NCI-H1930 (cell line): ENCODE results near the gene HSPA12A.
"Not testable (repeated sequence)": the region's sequence is repeated elsewhere in the genome, so short reads cannot be mapped to it uniquely, and the experiment has no call there.

ENCODE experiments used
- DNase-seq, 2 experiments: peaks; one replicate each; lab custom pipeline; 2025; lab: John Stamatoyannopoulos, UW

Gene HSPA12A

GRCh38 chr10:116715341-116715740, 27.0 kb downstream of the HSPA12A start:
- DNase-seq: no peak

GRCh38 chr10:116713846-116714245, 28.5 kb downstream of the HSPA12A start:
- no peak for DNase-seq

DNA sequence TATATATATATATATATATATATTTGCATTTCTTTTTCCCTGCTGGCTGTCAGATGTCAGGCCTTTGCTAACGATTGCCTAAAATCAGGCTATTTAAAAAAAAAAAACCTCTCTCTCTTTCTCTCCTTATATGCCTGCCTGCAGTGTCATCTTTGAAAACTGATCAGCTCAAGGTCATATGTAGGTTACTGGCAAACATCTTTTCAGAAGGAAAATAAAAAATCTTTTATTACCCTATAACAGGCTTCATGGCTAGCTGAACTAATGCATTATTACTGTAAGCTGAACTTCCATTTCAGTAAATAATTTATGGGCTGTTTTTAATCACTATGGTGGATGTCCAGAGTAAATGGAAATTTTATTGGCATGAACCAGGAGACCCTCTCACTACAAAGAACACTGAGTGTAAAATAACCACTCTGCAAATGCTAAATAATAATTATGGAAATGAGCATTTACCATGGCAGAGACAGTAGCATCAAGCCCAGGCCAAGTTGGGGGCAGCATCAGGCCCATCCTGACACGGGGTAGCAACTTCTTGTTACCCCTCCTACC, 29.3 kb downstream of the HSPA12A start:
- no peak for DNase-seq

- no peak for DNase-seq
Measured at GRCh38 chr10:116712519-116712918, 29.8 kb downstream of the HSPA12A start.

DNA sequence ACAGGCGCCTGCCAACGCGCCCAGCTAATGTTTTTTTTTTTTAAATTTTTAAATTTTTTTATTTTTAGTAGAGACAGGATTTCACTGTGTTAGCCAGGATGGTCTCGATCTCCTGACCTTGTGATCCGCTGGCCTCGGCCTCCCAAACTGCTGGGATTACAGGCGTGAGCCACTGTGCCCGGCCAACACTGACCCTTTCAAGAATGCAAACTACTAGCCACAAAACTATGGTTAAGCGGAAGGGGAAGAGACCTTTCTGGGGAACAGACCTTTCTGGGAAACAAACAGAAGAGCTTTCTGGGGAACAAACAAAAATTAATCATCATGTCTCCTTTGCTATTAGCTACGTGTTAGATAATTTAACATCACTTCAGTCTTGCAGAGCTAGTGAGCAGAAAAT, 30.6 kb downstream of the HSPA12A start:
- DNase-seq: not testable (repeated sequence)

- DNase-seq: no peak
Measured at GRCh38 chr10:116710076-116710475, 32.3 kb downstream of the HSPA12A start.

GRCh38 chr10:116708877-116709276, 33.5 kb downstream of the HSPA12A start:
- DNase-seq: no peak

DNA sequence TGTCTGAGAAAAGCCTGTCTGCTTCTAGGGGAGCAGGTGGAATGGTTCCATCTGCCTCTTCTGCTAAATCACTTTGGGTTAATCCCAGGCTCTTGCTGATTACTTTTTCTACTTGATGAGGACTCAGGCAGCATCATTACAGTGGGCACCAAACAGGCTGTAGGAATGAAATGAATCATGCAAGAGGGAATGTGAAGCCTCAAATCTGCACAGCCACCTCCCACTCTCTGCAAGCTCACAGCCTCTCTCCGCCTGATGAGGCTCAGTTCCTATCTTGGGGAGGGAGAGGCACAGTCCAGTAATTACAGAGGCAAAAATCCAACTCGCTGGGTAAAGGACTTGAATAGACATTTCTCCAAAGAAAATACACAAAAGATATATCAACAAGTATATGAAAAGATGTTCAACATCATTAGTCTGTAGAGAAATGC, 34.0 kb downstream of the HSPA12A start:
- no peak for DNase-seq

GRCh38 chr10:116707981-116708380, 34.4 kb downstream of the HSPA12A start:
- no peak for DNase-seq

- no peak for DNase-seq
Measured at GRCh38 chr10:116706281-116706680, 36.1 kb downstream of the HSPA12A start.

DNA sequence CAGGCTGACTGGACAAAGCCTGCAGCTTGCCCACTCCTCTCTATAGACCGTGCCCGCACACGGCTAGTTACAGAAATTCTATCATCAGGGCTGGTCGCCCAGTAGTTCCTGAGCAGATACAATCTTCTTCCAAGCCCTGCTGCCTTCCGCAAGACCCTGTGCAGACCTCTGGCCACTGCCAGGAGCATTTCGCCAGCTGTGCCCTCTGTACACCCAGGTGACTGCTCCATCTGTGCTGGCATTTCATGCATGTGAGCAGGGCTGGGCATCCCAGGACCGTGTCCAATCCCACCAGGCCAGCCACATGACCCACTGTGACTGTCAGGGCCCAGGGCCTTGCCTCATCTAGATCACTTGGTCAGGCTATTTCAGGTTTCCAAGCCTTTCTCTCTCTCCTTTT, 36.9 kb downstream of the HSPA12A start:
- DNase-seq: no peak

DNA sequence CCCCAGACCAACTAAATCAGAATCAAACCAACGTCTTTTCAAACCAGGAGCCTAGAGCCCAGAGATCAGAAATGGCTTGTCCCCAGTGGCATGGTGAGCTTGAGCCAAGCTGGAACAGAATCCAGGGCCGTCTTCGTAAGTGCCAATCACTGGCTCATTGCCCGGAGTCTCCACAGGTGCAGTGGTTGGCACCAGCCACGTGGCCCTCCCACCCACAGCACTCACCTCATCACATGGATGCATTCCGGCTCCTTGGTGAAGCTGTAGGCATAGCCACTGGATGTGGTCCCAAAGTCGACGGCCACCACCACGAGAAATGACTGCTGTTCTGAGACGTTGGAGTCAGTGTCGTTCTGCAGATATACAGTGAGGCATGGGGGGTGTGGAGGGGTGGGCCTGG, 37.4 kb downstream of the HSPA12A start:
- no peak for DNase-seq

DNA sequence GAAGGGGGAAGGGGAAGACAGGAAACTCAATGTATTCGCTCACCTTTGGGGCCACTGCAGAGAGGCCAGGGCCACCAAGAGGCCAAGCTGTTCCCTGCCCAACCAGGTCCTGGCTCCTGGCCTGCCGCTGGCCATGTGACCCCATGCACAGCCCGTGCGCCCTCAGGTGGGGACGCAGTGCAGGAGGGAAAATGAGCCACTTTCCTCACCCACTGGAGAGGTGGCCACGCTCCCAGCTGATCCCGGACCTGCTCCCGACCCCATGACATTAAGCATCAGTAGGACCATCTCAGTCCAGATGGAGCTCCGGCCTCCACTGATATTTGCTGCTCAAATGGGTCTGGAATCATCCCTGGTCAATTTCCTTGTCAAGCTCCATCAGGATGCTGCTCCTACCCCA, 40.2 kb downstream of the HSPA12A start:
- DNase-seq: no peak

DNA sequence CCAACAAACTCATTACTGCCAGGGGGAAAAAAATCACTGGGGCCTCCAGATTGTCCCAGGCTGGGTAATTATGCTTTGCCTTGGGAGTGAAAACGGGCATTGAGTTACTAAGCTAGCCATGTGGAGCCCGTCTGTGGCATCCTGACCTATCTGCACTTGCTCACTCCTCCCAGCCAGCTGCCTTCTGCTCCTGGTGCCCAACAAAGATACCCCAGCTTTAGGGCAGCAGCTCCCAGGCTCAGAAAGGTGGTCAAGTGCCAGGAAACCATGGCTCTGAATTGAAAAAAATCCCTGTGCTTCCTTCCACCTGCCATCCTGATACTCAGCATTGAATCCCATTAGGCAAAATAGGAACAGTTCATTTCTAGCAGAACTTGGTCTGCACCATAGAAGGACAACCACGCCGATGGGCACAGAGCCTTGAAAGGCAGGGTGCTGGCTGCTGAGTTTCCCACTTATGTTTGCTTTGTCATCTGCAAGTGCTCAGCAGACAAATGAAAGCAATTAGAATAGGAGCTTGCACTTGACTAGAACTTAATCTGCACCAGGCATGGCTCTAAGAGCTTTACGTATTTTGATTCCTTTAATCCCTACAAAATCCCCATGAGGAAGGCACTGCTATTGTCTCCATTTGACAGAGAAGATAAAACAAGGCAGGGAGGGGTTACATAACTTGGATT, 42.8 kb downstream of the HSPA12A start:
- DNase-seq: no peak

- DNase-seq: no peak
Measured at GRCh38 chr10:116699049-116699448, 43.3 kb downstream of the HSPA12A start.

GRCh38 chr10:116698364-116698763, 44.0 kb downstream of the HSPA12A start:
- no peak for DNase-seq

GRCh38 chr10:116697816-116698215, 44.5 kb downstream of the HSPA12A start:
- no peak for DNase-seq

DNA sequence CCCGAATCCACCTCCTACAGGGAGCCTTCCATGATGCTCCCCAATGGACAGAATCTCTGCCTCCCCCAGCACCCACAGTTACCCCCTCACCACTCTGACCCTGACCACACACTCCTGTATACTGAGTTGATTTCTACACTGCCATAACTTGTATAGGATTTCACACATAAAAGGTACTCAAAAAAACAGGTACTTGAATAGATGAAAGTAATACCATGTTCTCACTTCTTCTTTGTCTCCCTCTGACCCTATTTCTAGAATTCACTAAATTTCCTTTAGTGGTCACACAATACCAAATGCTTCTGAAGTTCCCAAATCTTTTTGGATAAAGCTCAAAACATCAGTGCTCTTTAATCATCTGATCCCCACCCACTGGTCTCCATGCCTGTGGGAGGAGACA, 45.4 kb downstream of the HSPA12A start:
- no peak for DNase-seq

- DNase-seq: no peak
Measured at GRCh38 chr10:116694927-116695268, 47.5 kb downstream of the HSPA12A start.

- DNase-seq: no peak
Measured at GRCh38 chr10:116694243-116694926, 48.0 kb downstream of the HSPA12A start.

DNA sequence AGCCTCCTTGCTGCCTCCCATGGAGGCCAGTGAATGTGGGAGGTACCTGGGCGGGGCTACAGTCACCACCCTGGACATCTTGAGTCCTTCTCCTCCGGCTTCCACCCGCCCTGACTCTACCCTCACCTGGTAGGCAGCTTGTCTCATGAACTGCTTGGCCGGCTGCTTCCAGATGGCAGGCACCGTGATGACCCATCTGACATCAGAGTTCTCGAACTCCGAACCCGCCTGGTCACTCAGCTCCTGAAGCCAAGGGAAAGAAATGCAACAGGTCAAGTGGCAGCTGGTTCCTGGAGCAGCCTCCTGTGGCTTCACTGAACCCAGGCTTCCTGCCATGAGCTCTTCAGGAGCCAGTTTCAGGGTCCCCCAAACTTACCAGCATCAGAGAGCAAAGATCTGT, 50.1 kb downstream of the HSPA12A start:
- no peak for DNase-seq

- no peak for DNase-seq
Measured at GRCh38 chr10:116691635-116692034, 50.7 kb downstream of the HSPA12A start.
